Stimulated activated CD4-positive, alpha-beta T cell treated with anti-CD3 and anti-CD28 coated beads, Interleukin-2, amount 100 ng/mL, for 24 hours (primary cell): Measurements from ENCODE around the gene ABL1.
"Not testable (repeated sequence)": the region's sequence is repeated elsewhere in the genome, so short reads cannot be mapped to it uniquely, and the experiment has no call there.

ENCODE experiments used
- DNase-seq, 2 donors: peaks; one replicate each; pipeline ENCODE4 v3.0.0-alpha.2; 2020

The ABL1 gene

DNA sequence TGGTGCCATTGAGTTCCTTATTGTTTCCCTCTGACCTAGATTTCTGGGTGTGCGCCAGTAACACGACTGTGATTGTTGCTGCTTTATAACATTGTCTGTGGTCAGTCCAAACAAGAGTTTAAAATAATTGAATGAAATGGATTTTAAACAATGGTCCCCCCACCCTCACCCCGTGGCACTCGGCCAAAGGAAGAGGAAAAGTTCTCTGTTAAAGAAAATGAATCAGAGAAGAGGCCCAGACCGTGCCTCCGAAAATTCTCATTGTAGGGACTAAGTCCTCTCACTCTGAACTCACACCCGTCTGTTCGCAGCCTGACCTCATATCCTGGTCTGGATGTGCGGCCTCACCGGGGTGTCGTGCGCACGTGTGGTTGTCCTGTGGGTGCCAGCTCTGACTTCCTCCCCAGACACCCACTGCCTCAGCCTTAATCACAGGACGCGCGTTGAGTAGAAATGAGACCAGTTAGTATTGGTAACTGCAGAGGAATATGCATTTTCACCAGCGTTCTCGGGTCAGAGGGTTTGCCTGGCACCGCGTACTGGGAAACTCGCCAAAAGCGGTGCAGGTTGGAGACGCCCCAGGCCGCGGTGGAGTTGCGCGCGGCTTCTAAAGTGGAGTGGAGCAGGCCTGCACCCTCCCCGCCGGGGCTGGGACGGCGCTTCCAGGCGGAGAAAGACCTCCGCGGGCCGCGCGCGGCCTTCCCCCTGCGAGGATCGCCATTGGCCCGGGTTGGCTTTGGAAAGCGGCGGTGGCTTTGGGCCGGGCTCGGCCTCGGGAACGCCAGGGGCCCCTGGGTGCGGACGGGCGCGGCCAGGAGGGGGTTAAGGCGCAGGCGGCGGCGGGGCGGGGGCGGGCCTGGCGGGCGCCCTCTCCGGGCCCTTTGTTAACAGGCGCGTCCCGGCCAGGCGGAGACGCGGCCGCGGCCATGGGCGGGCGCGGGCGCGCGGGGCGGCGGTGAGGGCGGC lies at the start of gene ABL1:
ABL1 (plus strand) TSS at position 884 of the 966 bp plus-strand sequence. CDS start 193 bp downstream, outside the sequence.
- DNase-seq, result peak; percentile 68 to 76

DNA sequence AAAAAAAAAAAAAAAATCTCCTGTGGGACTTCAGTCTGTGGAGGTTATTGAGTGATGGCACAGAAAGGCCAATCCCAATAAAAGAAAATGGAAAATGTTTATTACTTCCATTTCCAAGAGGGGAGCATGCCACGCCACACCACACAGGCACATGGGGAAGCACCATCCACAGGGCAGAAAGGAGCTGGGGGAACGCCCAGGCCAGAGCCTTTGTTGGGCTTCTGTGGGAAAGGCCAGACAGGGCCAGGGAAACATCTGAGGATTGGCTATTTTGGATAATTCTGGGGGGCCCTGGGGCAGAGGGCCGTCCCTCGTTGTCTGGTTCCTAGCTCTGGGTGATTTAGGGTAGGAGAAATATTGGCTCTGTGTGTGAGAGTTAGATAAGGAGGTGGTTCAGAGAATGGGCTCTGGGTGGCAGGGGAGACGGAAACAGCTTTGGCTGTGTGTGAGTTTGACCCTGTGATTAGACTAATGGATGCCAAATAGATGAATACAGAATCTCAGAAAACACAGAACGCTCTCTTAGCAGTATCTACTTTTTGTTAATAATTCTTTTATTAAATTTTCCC lies 49.0 kb upstream of the ABL1 start:
- no peak for DNase-seq

DNA sequence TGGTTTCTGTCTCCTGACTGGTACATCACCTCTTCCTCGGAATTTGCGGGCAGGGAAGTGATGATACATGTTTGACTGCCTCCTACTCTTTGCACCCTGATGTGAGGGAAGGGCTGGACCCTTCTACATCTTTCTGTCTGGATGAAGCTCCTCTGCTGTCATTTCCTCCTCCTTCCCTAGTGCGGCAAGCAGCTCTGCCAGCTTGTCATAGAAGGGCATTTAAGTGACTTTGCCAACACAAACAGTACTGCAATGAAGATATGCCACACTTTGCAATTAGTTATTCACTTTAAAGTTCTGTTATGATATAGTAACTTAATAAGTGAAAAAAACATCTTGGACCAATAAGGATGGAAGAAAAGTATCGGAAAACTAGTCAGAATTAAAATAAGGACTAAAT lies 48.5 kb upstream of the ABL1 start:
- DNase-seq, result no peak

DNA sequence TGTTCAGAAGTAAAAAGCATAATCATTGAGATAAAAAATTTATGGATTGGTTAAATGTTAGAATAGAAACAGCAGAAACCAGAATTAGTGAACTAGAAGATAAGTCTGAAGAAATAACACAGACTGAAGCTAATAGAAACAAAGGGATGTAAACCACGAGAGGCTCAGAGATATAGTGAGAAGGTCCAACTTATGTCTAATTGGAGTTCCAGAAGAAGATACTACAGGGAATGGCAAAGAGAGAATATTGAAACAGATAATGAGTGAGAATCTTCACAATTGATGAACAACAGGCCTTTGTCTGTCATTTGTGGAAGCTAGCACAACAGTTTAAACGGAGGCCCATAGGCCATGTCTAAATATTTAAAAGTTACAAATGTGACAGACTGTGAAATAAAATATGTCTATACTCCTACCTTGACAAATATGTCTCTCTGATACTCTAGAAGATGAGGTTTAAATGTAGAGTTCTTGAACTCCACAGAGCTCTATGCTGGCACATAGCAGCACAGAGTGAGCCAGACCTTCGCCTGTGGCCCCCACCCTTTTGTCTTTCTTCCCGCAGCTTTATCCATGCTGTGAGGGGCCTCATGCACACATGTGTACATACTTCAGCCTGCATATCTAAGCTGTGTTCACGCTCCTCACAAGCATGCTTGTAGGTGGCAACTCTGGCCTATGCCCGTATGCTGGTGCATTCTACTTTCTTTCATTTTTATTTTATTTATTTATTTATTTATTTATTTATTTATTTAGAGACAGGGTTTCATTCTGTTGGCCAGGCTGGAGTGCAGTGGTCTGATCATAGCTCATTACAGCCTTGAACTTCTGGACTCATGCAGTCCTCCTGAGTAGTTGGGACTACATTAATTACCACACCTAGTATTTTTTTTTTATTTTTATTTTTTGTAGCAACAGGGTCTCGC lies 45.0 kb upstream of the ABL1 start:
- DNase-seq, result no peak

DNA sequence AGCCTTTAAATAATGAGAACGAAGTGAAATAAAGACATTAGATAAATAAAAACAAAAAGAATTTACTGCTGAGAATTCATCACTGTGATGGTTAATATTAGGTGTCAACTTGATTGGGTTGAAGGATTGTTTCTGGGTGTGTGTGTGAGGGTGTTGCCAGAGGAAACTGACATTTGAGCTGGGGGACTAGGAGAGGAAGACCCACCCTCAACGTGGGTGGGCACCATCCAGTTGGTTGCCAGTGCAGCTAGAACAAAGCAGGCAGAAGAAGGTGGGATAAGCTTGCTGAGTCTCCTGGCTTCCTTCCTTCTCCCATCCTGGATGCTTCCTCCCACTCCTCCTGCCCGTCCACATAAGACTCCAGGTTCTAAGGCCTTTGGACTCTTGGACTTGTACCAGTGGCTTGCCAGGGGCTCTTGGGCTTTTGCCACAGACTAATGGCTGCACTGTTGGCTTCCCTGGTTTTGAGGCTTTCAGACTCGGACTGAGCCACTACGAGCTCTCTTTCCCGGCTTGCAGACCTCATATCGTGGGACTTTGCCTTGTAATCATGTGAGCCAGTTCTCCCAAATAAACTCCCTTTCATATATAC lies 43.7 kb upstream of the ABL1 start:
- DNase-seq, result no peak

DNA sequence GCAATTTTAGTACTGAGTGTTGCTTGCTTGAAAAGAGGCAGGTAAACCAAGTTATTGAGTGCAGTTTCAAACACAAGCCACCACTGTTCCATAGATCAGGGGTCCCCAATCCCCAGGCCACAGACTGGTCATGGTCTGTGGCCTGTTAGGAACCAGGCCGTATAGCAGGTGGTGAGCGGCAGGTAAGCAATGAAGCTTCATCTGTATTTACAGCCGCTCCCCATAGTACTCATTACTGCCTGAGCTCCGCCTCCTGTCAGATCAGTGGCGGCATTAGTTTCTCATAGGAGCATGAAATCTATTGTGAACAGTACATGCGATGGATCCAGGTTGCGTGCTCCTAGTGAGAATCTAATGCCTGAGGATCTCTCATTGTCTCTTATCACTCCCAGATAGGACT lies 41.5 kb upstream of the ABL1 start:
- no peak for DNase-seq

DNA sequence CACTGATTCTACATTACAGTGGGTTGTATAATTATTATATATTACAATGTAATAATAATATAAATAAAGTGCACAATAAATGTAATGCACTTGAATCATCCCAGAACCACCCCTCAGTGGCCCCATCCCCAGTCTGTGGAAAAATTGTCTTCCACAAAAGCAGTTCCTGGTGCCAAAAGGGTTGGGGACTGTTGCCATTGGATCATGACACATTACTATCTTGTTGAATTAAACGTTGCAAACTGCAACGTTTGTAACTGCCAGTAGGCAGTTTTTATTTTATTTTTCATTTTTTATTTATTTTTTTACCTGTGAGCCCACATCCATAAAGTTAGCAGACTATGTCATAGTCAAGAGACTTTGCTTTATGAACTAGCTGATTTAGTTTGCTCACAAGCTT lies 41.0 kb upstream of the ABL1 start:
- not testable (repeated sequence) for DNase-seq

DNA sequence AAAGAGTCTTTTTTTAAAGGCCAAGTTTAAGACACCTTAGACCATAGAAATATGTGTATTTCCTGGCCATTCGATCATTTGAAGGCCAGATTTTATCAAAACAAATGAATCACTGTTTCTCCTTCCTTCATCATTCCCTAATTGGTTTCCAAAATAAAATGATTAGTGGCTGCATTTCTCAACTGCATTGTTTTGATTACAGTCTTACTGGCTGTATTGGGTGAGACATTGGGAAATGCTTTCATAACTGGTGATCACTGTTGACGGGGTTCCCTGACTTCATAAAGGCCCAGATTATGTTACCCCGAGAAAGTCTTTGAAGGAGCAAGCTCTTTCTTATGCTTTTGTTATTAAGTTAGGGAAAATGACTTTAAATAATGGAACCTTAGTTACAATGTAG lies 40.6 kb upstream of the ABL1 start:
- not testable (repeated sequence) for DNase-seq

DNA sequence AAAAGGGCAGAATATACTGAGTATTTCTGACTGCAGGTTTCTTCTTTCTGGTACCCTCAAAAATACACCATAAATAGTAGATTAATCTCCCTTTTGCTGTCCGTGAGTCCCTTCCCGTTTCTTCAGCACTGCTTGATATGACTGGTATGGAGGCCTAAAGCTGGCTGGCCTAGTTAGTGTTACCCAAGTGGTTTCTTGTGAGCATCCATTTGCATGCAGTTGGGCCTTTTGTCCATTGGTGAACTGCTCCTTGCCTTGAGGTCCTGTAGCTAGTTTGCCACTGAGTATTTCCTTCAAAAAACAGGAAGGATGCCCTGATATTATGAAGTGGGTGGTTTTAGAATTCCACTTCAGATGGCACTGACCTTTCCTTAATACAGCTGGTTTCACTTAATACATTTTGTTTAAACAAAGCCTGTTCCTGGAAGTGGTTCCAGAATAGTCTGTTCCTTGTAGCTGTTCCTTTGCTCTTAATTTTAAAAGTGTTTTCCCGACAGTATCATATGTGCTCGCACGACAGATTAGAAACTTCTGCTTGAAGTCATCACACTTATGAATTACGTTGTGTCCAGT lies 40.0 kb upstream of the ABL1 start:
- DNase-seq, result no peak

DNA sequence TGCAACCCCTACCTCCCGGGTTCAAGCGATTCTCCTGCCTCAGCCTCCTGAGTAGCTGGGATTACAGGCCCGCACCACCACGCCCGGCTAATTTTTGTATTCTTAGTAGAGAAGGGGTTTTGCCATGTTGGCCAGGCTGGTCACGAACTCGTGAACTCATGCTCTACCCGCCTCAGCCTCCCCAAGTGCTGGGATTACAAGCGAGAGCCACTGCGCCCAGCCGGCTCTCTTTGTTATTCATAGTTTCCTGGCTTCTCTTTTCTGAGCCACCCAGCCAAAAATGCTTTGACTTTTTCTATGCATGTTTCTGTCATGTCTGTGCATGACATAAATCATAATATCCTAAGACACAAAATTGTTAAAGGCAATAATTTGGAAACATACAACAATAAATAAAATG lies 31.9 kb upstream of the ABL1 start:
- DNase-seq, result not testable (repeated sequence)

DNA sequence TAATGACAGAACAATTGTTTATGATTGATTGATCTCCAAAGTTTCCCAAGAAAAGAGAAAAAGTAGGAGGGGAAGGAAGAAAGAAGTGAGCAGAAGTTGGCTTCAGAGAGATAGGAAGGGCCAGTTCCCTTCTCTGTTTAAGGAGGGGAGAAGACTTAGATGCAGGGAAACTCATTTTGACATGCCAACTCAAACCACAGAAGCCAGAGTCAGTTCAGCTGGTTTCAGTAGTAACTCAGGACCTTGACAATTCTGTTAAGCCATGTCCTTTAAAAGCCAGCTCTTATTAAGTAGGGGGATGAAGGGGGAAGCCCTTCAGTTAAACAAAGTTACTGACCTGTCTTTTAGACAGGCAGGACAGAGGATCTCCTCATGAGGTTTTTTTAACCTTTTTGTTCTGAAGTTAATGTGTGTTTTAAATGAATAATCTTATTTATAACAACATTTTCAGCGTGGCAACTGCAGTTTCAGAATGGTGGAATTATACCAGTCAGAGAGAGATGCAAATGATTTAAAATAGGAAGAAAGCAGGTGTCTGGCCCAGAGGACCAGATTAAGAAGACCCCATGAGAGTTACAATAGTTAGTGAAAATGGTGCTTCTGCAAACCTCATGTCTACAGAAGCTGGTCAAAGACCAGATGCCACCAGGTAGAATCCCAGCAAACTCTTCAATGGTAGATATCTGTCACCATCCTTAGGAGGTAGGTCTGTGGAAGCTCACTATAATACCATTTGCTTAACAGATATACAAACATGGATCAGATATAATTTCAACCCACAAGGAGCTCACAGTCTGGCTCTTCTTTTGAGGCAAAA lies 29.3 kb upstream of the ABL1 start:
- no peak for DNase-seq

DNA sequence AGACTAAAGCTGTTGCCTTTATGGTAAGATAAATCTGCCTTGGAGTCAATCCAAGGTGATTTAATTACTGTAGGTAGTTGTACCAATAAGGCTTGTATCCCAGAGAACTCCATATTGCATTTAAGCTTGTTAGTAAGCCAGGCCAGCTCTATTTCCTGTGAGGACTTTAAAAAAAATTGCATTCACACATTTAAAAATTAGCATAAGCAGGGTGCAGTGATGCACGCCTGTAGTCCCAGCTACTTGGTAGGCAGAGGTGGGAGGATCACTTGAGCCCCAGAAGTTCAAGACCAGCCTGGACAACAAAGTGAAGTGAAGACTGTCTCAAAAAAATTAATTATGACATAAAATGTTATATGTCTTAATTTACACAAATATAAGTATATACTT lies 28.7 kb upstream of the ABL1 start:
- no peak for DNase-seq

DNA sequence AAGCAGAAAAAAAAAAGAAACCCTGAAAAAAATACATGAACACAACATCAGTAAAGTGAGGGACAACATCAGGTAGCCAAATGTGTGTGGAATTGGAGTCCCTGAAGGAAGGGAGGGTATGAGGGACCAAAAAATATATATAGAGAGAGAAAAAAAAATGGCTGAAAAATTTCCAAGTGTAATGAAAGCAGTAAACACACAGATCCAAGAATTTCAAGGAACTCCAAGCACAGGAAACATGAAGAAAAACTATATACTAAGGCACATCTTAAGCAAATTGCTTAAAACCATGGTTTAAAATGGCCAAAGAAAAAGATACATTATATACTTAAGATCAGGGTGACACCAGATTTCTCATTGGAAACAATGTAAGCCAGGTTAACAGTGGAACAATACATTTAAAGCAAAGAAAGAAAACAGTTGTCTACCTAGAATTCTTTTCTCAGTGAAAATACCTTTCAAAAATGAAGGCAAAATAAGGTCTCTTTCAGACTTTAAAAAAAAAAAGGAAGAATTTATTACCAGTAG lies 24.4 kb upstream of the ABL1 start:
- no peak for DNase-seq

DNA sequence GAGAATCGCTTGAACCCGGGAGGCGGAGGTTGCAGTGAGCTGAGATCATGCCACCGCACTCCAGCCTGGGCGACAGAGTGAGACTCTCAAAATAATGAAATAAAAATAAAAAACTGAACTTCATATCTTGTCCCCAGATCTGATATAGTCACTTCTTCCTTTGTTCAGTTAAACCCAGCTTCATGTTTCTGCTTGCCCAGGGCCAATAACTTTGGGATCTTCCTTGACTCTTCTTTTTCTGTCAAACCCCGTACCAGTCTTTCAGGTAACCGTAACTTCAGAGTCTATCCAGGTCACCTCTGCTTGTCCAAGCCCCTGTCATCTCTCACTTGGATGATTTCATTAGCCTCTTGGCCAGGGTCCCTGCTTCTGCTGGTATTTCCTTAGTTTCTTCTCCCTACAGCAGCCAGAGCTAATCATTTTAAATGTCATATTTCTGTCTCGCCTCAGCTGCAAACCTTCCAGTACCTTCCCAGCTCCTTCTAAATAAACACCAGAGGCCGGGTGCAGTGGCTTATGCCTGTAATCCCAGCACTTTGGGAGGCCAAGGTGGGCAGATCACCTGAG lies 19.7 kb upstream of the ABL1 start:
- no peak for DNase-seq

DNA sequence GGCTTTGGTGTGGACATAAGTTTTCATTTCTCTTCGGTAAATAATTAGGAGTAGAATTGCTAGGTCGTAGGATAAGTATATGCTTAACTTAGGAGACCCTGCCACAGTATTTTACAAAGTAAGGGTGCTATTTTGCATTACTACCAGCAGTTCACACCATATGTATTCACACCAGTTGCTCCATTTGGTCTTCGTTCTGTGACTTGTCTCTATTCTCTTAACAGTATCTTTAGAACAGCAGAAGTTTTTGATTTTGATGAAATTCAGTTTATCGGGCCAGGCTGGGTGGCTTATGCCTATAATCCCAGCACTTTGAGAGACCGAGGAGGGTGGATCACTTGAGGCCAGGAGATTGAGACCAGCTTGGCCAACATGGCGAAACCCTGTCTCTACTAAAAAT lies 17.1 kb upstream of the ABL1 start:
- DNase-seq, result no peak

DNA sequence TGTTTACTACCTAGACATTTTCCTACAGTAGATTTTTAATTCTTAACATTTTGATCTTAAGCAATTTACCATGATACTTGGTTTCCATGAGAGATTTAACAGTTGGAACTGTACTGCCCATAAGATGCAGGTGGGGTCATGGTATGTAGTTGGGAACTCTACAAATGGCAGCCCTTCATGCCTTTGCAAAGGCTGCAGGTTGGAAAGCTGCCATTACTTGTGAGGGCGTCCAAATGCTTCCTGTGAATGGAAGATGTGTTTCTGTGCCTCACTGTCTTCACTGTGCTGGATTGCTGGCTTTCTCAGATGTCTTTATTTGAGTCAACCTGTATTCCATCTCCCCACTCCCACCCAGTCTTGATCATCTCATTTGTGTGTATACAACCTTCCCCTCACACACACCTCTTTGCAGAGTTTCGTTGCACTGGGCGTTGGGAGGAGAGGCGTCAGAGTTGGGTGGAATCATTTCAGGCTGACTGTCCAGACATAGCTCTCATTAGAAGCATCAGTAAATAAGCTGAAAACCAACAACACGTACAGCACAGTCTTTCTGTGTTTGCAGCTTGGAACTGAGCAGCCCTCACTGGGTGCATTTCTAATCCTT lies 14.8 kb upstream of the ABL1 start:
- DNase-seq, result no peak

DNA sequence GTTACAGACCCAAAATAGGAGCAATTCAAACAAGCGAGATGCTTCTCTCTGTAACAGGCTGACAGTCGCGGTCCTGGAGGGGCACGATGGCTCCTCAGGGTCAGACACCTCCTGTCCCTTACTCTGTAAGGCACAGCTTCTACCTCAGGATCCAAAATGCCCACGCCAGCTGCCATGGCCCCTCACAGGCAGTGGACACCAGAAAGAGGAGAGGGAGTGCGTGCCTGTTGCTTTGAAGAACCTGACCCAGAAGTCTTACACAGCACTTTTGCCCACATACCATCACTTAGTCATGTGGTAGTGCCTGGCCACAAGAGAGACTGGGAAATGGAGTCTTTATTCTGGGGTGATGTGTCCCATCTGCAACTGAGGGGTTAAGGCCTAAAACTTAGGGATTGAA lies 11.6 kb upstream of the ABL1 start:
- no peak for DNase-seq

DNA sequence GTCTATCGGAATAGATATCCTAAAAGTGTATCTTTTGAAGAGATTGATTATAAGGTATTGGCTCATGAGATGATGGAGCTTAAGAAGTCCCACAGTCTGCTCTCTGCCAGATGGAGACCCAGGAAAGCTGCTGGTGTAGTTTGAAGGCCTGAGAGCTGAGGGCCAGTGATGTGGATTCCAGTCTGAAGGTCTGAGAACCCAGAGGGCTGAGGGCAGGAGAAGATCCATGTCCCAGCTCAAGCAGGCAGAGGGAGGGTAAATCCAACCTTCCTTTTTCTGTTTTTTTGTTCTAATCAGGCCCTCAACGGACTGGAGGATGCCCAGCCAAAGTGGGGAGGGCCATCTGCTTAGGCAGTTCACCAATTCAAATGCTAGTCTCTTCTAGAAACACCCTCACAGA lies 11.0 kb upstream of the ABL1 start:
- DNase-seq, result no peak

DNA sequence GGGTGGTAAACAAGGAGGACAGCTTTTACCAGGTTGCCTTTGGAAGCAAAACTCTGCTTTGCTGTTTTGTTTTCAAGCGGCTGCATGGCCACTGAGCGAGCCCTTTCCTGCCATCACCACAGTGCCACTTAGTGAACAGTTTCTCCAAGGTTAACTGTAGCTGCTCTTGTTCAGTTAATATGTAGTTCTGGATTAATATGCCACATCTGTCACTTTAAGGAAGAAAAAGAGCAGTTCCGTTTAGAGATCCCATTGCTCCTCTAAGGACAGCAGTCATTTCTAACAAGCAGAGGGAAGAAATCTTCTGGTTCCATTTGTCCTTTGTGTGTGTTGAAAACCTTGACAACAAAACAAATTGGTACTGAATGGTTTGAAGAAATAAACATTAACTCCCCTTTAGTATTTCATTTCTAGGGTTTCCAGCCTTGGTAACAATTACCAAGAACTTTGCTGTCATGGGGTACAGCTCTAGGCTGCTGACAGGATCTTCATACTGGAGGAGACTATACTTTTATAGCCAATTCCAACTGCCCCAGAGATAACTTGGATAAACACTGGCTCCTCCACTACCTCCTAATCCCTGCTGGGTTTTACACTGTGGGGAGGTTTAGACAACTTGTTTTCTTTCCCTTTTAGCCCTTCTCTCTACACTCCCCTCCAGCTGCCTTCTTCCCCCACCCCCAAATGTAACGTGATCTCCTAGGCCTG lies 10.3 kb upstream of the ABL1 start:
- no peak for DNase-seq

DNA sequence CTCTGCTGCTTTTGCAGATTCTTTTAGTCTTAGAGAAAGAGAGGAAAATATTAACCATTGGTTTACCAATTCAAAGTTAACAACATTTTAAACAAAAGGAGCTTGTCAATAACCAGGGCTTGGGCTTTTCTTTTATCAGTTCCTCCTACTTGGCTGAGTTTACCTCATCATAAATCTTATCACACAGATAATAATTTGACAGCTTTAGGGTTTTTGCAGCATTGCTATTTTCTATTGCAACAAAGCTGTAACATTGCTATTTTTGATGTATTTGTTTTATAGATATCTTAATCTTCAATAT lies 9.8 kb upstream of the ABL1 start:
- DNase-seq, result no peak
